NB4 (cell line): ENCODE data around the gene PPFIBP2.

Experiments used
- DNase-seq: peaks from one replicate; pipeline ENCODE4 v3.0.0; 2010; ENCODE audit warnings: low read depth
- H3K4me3 ChIP-seq: one replicate; pipeline ENCODE4 v1.5.1; 2011; ENCODE audit warnings: mild to moderate bottlenecking, low read depth, low read length, moderate library complexity
- CTCF ChIP-seq: IDR thresholded peaks from one replicate; pipeline ENCODE4 v1.5.1; 2012; ENCODE audit warnings: low read depth, low read length
- MYC ChIP-seq: IDR thresholded peaks from 2 replicates; pipeline ENCODE4 v1.6.1; 2011; ENCODE audit warnings: low read depth, low read length
- POLR2A ChIP-seq: IDR thresholded peaks from 2 replicates; pipeline ENCODE4 v1.6.1; 2011; ENCODE audit warnings: mild to moderate bottlenecking; ENCODE audit not compliant: insufficient read length; ENCODE audit errors: extremely low read depth
- TF ChIP-seq, protein P1 (sequence below): IDR thresholded peaks from 2 replicates; pipeline ENCODE4 v1.6.1; 2011; ENCODE audit warnings: low read depth, low read length

Gene PPFIBP2

DNA sequence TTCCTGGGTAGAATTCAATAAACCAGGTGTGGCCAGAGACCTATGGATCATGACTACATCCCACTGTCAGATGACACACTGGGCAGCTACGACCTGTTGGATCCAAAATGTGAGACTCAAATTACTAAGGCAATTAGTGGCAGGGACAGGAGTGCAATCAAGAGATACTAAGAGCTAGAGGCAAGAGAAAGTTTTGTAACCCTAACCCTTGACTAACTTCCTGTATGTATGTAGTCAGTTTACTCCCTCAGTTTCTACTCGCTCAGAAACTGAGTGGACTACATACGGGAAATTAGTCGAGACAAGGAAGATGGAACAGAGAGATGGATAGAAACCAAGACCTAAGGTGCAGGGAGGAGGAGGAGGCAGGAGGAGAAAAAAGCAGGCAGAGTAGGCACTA lies 156.8 kb downstream of the PPFIBP2 start:
- peak; percentile 39 for DNase-seq
- no peak overlapping the region for H3K4me3 ChIP-seq
- TF ChIP-seq, protein P1, sequence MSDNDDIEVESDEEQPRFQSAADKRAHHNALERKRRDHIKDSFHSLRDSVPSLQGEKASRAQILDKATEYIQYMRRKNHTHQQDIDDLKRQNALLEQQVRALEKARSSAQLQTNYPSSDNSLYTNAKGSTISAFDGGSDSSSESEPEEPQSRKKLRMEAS: no peak
- no peak for TF ChIP-seq POLR2A
- no peak for TF ChIP-seq CTCF
- no peak for TF ChIP-seq MYC

GRCh38 chr11:7671347-7672215 lies 157.8 kb downstream of the PPFIBP2 start:
- TF ChIP-seq, protein P1: no peak
- TF ChIP-seq MYC: no peak
- no peak for TF ChIP-seq CTCF
- TF ChIP-seq POLR2A: no peak
- H3K4me3 ChIP-seq: no peak overlapping the region
- DNase-seq: no peak

GRCh38 chr11:7672276-7672959 lies 158.6 kb downstream of the PPFIBP2 start:
- no peak overlapping the region for H3K4me3 ChIP-seq
- no peak for DNase-seq
- TF ChIP-seq, protein P1: no peak
- TF ChIP-seq MYC: no peak
- TF ChIP-seq POLR2A: no peak
- TF ChIP-seq CTCF: no peak

DNA sequence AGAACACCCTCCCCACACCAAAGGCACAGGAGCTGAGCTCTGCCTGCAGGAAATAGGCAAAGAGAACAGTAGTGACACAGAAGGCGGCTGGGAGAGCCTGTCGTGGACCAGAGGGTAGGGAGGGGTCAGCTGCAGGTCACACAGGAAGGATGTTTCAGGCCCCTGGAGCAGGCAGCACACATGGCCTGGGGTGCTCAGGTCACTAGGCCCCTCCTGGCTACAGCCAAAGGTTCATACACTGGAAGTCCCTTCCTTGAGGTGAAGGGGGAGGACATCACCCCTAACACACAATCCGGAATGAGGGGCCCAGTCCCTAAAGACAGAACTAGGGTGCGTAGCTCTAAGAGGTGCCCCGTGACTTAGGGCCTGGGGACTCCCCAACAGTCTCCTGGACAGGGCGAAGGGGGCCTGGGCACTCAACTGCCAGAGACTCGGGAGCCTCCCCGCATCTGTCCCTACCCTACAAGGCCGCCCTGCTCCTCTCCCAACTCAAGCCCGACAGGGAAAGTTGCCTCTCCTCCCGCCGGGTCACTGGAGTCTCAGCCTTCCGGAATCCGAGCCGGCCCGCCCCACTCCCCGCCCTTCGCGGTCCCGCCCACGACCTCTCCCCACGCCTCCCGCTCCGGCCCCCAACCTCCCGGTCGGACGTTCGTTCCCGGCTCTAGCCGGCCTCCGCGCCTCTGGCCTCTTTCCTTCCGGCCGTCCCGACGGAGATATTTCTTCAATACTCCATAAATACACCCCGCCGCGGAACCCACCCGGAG lies 159.3 kb downstream of the PPFIBP2 start, which contains the start of gene CYB5R2:
TSS of gene CYB5R2 (minus strand) at position 541 of the 764 bp plus-strand sequence. CDS start 675 bp downstream, outside the sequence.
- DNase-seq: no peak
- no peak for TF ChIP-seq MYC
- TF ChIP-seq, protein P1: no peak
- TF ChIP-seq POLR2A: no peak
- no peak for TF ChIP-seq CTCF
- H3K4me3 ChIP-seq: no peak within 1 kb of the TSS

DNA sequence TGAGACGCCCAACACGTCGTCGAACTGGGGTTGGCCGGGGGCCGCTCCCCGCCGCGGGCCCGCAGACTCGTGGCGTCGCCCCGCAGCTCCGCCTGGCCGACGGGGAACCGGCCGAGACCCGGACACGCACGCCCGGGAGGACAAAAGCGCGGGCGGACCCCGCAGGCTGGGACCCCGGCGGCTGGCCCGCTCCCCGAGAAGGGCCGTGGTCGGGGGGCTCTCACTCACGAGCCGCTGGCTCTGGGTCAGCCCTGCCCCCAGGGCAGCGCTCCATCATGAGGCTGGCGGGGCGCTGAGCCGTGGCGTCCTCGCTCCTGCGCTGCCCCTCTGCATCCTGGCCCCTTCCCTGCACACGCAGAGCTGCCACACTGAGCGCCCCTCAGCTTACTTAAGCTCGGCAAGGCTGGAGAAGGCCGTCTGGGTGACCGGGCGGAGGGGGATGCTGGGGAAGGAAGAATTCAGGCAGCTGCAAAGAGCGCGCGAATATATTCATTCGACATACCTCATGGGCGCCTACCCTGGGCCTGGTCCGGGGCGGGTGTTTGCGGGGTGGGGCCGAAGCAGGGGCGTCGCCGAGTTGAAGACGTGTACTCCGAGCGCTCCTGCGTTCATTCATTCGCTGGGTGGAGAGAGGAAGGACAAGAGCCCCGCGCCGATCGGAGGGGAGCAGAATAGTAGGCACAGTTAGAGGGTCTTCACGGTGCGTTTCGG lies 160.1 kb downstream of the PPFIBP2 start:
- TF ChIP-seq POLR2A (no peak), CTCF (no peak), MYC (no peak)
- TF ChIP-seq, protein P1: no peak
- no peak overlapping the region for H3K4me3 ChIP-seq
- no peak for DNase-seq
